Stimulated activated CD4-positive, alpha-beta T cell treated with anti-CD3 and anti-CD28 coated beads, Interleukin-15, amount 100 ng/mL, for 1 hour (primary cell): Measurements from ENCODE around the gene UNC5C.

Source experiments
- DNase-seq, 2 donors: peaks; one replicate each; pipeline ENCODE4 v3.0.0-alpha.2; 2020; ENCODE audit warnings: low read depth in 1 of 2, low spot score in 1 of 2

Gene UNC5C

GRCh38 chr4:95522682-95523530 lies 25.9 kb downstream of the UNC5C start:
- no peak for DNase-seq

GRCh38 chr4:95517576-95518345 lies 31.0 kb downstream of the UNC5C start:
- DNase-seq, result no peak

- DNase-seq, result no peak
Measured at GRCh38 chr4:95516528-95517017, 32.2 kb downstream of the UNC5C start.

GRCh38 chr4:95515589-95515988 lies 33.2 kb downstream of the UNC5C start:
- no peak for DNase-seq

- no peak for DNase-seq
Measured at GRCh38 chr4:95513022-95513421, 35.8 kb downstream of the UNC5C start.

GRCh38 chr4:95511477-95511876 lies 37.3 kb downstream of the UNC5C start:
- DNase-seq, result no peak

GRCh38 chr4:95510877-95511276 lies 37.9 kb downstream of the UNC5C start:
- no peak for DNase-seq

GRCh38 chr4:95510145-95510544 lies 38.6 kb downstream of the UNC5C start:
- no peak for DNase-seq

- DNase-seq, result no peak
Measured at GRCh38 chr4:95508421-95508820, 40.4 kb downstream of the UNC5C start.

GRCh38 chr4:95507561-95507960 lies 41.2 kb downstream of the UNC5C start:
- no peak for DNase-seq

- DNase-seq, result no peak
Measured at GRCh38 chr4:95507147-95507546, 41.6 kb downstream of the UNC5C start.

GRCh38 chr4:95506264-95506663 lies 42.5 kb downstream of the UNC5C start:
- DNase-seq, result no peak

GRCh38 chr4:95505799-95506198 lies 43.0 kb downstream of the UNC5C start:
- no peak for DNase-seq

GRCh38 chr4:95505151-95505550 lies 43.6 kb downstream of the UNC5C start:
- DNase-seq, result no peak

- no peak for DNase-seq
Measured at GRCh38 chr4:95504501-95504900, 44.3 kb downstream of the UNC5C start.

- DNase-seq, result no peak
Measured at GRCh38 chr4:95500361-95500760, 48.4 kb downstream of the UNC5C start.

GRCh38 chr4:95499291-95499696 lies 49.5 kb downstream of the UNC5C start:
- no peak for DNase-seq

GRCh38 chr4:95494186-95494585 lies 54.6 kb downstream of the UNC5C start:
- DNase-seq, result no peak

GRCh38 chr4:95478679-95479078 lies 70.1 kb downstream of the UNC5C start:
- no peak for DNase-seq

- no peak for DNase-seq
Measured at GRCh38 chr4:95476121-95476520, 72.7 kb downstream of the UNC5C start.

GRCh38 chr4:95472534-95472933 lies 76.2 kb downstream of the UNC5C start:
- DNase-seq, result no peak

- DNase-seq, result no peak
Measured at GRCh38 chr4:95470622-95471021, 78.2 kb downstream of the UNC5C start.
